LNCaP clone FGC (cell line): ENCODE results near the gene PHLDA1.
A peak's percentile ranks its signal among the peaks of the same experiment; 100 is the strongest.

Source experiments
- DNase-seq: peaks from one replicate; pipeline ENCODE4 v3.0.0-alpha.2; 2011; ENCODE audit warnings: low read depth
- H3K4me3 ChIP-seq: 2 replicates; pipeline ENCODE4 v1.5.1; 2011; ENCODE audit warnings: mild to moderate bottlenecking, low read depth, low read length, control low read depth
- CTCF ChIP-seq: IDR thresholded peaks from 2 replicates; pipeline ENCODE4 v1.5.1; 2012; ENCODE audit warnings: mild to moderate bottlenecking; ENCODE audit not compliant: control insufficient read depth, insufficient read depth; ENCODE audit errors: extremely low read depth

Gene PHLDA1

GRCh38 chr12:76031414-76032042 lies at the start of gene PHLDA1:
PHLDA1 (minus strand) TSS chr12:76031776.
- DNase-seq = peak; percentile 49
- H3K4me3 ChIP-seq = peak within 1 kb of the TSS; percentile 66
- TF ChIP-seq CTCF = peak; percentile 45

- no peak overlapping the region for H3K4me3 ChIP-seq
- no peak for DNase-seq
- TF ChIP-seq CTCF = 0 out of 2 replicates have a peak, but pooled peaks have one; percentile 9
Measured at GRCh38 chr12:76080729-76081415, 49.3 kb upstream of the PHLDA1 start.

- no peak for TF ChIP-seq CTCF
- no peak for DNase-seq
- H3K4me3 ChIP-seq = no peak overlapping the region
Measured at GRCh38 chr12:76080017-76080728, 48.6 kb upstream of the PHLDA1 start.

GRCh38 chr12:76078748-76079147 lies 47.2 kb upstream of the PHLDA1 start:
- DNase-seq = no peak
- TF ChIP-seq CTCF = no peak
- H3K4me3 ChIP-seq = no peak overlapping the region

GRCh38 chr12:76075448-76075847 lies 43.9 kb upstream of the PHLDA1 start:
- no peak for DNase-seq
- H3K4me3 ChIP-seq = no peak overlapping the region
- no peak for TF ChIP-seq CTCF

GRCh38 chr12:76074701-76075336 lies 43.2 kb upstream of the PHLDA1 start:
- no peak overlapping the region for H3K4me3 ChIP-seq
- no peak for TF ChIP-seq CTCF
- DNase-seq = no peak
